GM19372 (cell line): Measurements from ENCODE around the gene SRCAP.

Experiments
- ATAC-seq: cut with Tn5 transposase; IDR thresholded peaks from one replicate; pipeline ENCODE4 v1.9.1; 2021; ENCODE audit warnings: mild to moderate bottlenecking, low read depth, moderate library complexity; ENCODE audit not compliant: unreplicated experiment

SRCAP gene

DNA sequence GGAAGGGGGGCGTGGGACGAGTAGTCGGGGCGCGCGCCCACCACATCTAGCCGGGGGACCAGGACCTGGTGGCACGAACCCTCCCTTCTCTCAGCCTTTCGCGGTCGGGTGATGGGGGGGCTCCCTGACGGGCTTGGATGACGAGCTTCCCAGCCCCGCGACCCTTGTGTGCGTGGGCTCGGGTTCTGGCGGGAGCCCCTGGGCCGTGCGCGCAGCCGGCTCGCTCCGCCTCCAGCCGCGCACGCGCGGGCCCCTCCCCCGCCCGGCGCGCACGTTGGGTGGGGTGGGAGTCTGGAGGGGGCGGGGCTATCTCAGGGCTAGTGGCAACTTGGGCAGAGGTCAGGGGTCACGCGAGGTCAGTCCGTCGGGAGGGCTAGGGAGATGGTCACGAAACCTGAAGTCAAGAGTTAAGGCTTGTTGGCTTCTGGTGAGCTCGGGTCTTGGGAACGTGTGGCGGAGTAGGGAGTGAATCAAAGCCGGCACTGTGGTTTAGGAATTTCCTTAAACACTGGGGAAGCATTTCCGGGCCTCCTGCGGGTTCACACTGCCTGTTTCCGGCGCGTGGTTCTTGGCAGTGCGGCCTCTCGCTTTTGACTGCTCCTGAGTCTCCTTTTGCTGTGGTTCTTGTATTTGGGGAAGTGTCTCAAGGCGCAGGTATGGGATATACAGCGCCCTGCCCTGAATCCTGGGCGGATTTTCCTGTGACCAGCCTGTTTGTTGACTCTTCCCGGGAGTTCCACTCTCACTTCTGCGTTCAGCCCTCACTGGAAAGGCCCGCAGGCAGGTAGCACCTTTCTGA is at the start of gene SRCAP:
Gene SRCAP, plus strand, starts transcription at position 356 of the 799 bp plus-strand sequence. CDS start 1,654 bp downstream, outside the sequence.
- peak; percentile 31 for ATAC-seq

DNA sequence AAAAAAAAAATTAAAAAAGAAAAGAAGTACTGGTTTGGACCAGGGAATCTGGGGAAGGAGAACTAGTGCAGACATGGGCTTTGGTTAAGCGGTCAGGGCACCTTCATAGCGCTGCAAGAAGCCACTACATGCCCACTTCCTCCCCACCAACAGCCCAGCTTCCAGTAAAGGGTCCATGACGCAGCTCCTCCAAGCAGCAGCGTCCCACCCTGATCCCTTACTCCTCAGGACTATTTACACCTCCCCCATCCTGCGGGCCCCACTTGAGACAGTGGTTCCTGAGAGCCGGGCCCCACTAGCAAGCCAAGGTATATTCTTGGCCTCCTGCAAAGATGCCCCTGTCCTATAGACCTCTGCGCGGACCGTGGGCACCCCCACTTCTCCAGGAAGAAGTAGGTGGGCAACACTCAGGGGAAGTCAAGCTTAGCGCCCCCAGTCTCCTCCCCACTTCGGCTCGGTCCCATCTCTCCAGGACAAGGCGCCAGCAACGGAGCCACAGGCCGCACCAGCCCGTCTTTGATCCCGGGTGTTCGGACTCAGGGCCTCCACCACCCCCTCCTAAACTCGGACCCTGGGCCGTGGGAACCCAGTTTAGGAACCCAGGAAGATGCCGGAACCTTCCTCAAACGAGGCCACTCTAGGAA is 49.1 kb upstream of the SRCAP start:
- ATAC-seq = no peak

DNA sequence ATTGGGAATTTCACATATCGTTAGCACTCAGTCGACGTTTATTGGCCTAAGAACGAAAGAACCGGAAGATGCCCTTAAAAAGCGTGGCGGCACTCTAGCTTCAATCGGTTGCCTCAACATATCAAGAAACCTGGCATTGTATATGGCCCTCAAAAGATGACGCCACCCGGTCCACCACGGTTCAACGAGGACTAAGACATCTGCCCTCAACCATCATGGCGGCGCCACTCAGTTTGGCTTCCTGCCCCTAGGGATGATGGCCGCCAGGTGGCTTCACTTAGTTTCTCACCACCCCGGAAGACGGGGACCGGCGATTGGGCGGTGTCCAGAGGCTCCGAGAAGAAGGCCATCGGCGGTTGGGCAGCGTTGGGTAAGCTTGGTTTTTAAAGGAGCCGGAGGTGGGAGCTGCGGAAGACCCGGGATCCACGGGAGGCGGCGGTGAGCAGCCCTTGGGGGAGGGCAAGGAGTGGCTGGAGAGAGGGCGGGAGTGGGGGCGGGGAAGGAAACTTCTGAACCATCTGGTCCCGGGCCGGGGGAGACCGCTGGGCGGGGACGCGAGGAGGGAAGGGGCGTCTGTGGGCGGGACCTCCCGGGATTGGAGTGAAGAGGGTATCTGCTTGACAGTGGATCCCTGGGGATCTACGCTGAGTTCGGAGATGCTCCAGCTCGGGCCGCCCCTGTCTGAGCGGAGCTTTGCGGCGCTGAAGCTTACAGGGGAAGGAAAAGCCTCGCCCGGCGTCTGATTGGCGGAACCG is 48.4 kb upstream of the SRCAP start, which contains the start of gene PRR14:
Gene PRR14, plus strand, starts transcription at position 592 of the 755 bp plus-strand sequence. CDS start 686 bp downstream, outside the sequence.
- peak; percentile 66 for ATAC-seq

- peak; percentile 56 for ATAC-seq
These were observed 47.6 kb upstream of the SRCAP start for GRCh38 chr16:30651124-30652004.

DNA sequence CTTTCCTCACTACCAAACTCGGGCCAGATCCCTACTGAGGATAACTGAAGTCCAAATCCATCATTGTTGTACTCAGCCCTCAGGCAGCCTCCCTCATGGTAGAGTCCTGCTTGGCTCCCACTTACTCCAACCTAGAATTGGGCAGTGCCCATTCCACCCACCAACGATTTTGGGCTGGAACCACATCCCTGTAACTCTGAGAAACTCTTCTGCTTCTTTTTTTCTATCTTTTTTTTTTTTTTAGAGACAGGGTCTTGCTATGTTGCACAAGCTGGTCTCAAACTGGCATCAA is 47.0 kb upstream of the SRCAP start:
- ATAC-seq = no peak

DNA sequence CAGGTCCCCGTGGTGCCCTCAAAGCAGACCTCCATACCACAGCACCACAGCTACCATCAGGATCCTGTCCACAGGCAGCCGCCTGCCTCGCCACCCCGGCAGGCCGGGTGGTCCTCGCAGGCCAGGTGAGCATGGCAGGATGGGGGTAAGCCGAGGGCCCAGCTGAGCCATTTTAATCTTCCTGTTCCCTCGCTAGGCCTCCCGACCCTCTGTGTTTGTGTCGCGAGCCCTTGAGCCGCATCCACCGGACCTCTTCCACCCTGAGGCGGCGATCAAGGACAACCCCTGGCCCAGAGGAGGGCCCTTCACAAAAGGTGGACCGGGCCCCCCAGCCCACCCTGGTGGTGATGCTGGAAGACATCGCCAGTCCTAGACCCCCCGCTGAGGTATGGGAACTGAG is 46.3 kb upstream of the SRCAP start:
- no peak for ATAC-seq

DNA sequence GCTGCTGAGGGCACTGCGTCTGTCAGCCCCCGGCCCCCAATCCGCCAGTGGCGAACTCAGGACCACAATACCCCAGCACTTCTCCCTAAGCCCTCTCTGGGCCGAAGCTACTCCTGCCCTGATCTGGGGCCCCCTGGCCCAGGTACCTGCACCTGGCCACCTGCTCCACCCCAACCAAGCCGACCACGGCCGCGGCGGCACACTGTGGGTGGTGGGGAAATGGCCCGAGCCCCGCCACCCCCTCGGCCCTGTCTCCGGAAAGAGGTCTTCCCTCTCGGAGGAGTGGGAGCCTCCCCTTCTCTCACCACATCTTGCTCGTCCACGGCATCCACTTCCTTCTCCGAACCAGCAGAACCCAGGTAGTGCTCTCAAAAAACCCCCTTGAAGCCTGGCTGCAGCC is 44.1 kb upstream of the SRCAP start:
- ATAC-seq = no peak

DNA sequence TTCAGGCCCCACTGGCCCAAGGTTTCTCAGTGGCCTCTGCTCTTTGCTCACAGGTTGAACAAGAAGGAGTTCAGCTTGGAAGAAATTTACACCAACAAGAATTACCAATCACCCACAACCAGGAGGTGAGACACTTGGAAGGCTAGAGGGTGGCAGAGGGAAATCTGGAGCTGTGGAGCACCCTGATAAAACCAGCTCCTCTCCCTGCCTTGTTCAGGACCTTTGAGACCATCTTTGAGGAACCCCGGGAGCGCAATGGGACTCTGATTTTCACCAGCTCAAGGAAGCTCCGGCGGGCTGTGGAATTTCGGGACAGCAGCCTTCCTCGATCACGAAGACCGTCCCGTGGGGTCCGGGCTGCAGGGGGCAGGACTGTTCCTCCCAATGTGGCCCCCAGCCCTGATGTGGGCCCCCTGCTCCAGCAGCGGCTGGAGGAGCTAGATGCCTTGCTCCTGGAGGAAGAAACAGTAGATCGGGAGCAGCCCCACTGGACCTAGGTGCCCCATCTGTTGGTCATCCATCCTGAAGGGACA is 43.1 kb upstream of the SRCAP start:
- no peak for ATAC-seq

GRCh38 chr16:30656388-30656787 is 42.6 kb upstream of the SRCAP start:
- no peak for ATAC-seq

DNA sequence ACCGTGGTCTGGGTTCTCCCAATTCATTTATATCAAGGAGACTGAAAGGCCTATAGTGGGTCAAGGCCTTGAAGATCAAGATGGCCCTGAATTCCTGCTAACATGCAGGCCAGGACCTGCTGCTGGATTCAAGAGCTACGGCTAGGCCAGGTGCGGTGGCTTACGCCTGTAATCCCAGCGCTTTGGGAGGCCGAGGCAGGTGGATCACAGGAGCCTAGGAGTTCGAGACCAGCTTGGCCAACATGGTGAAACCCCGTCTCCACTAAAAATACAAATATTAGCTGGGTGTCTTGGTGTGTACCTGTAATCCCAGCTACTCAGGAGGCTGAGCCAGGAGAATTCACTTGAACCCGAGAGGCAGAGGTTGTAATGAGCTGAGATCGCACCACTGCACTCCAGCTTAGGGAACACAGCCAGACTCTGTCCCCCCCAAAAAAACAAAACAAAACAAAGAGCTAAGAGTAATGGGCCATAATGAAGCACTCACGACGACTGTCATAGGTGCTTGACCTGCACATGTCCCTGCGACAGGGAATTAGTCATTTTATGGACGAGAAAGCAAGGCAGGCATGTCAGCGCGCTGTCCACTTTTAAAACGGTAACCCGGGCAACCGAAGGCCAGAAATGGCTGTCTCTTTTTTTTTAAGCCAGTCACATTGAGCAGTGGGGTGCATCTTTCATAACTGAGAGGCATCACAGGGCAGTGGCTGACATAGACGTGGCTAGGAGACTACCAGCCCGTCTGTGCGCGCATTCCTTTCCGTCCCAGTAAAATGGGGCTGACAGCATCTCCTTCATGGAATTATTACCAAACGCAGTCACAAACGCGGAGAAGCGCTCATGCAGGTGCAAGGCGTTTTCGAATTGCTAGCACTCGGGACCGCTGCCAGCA is 41.8 kb upstream of the SRCAP start:
- no peak for ATAC-seq

DNA sequence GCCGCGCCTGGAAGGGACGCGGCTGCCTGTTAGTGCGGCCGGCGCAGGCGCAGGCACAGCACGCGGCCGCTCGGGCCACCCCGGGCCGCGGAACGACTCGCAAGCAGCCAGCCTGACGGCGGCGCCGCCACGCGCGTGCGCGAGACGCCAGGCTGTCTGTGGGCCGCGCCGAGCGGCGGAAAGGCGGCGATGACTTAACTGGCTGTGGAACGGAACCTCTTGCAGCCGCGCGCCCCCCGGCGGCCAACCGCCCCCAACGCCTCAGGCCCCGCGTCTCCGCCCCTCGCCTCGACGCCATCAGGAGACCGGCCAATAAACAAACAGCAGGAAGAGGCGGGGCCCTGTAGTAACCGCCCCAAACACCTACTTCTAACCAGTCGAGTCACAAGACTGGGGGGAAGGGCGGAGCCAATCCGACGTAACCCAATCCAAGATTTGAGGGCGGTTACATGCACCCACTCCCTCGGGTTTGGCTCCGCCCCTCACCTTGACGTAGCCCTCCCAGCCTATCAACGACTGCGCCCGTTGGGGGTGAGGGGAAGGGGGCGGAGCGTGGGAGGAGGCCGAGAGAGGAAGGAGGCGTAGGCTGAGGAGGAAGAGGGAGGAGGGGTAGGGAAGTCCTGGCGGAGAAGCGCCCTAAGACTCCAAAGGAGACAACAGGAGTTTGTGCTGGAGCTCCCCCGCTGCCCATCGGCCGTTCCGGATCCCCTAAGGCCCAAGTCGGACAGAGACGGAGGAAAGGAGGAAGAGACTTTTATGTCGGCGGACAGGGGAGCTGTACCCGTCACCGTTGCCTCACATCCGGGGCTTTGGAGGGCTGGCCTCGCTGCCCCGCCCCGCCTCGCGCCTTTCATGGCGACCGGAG is 40.9 kb upstream of the SRCAP start, which contains the start of gene FBRS:
Gene FBRS, plus strand, starts transcription at position 566 of the 865 bp plus-strand sequence. CDS start 1,088 bp downstream, outside the sequence.
- peak; percentile 68 for ATAC-seq

GRCh38 chr16:30658731-30659506 is 40.1 kb upstream of the SRCAP start:
- ATAC-seq = peak; percentile 44

DNA sequence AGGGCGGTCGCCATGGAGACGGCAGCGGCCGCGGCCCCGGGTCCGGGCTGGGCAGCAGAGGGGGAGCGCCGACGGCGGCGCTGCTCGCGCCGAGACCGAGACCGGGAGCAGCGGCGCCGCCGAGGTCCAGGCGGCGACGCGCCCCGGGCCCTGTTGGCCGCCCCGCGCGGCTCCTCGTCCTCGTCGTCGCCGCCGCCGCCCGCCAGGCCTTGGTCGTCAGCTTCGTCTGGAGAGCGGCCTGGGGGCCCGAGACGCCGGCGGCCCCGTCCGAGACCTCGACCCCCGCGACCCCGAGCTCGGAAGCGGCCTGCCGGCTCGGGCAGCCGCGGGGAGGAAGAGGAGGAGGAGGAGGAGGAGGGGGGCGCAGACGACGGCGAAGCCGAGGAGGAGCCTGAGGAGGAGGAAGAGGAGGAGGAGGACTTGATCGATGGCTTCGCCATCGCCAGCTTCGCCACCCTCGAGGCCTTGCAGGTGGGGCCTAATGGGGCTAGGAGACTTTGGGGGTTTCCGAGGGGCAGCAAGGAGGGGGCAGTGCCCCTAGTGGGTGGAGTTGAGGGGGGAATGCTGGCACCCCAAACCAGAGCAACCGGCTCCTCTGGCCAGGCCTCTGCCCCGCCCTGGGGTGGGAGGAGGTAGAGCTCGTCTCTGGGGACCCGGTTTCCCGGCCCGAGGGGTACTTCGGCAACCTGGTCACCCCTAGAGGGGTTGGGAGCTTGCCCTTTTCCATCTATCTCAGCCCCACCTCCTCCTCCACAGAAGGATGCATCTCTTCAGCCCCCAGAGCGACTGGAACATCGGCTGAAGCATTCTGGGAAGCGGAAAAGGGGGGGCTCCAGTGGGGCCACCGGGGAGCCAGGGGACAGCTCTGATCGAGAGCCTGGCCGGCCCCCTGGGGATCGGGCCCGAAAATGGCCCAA is 39.2 kb upstream of the SRCAP start:
- no peak for ATAC-seq

DNA sequence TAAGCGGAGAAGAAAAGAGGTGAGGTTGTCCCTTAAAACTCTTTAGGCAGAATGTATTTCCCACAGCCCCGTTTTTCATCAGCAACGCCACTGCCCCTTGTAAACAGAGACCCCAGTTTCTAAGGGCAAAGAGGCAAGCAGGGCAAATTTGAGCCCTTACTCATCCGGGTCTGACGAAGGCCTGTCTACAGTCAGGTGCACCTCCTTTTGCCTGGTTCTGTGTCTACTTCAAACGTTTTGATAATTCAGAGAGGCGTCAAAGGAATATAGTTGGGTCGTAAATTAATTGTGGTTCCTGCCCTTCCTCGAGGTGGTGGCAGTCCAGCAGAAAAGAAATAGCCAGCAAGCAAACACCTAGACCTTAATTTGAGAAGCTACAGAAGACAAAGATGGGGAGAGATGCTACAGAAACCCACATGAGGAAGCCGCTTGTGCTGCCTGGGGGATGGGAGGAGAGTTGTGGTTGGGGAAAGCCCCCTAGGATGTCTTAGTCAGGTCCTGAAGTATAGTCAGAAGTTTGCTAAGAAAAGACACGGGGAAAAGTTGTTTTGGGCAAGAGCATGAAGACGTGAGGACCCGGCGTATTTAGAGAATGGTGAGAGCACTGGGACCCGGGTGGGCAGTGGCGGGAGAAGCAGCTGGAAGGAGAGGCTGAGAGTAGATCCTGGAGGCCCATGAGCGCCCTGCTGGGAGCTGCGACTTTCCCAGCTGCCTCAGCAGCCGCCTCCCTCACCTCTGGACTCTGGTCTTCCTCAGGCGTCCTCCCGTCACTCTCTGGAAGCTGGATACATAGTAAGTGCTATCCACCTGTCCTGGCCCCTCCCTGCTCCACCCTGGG is 38.3 kb upstream of the SRCAP start:
- no peak for ATAC-seq

GRCh38 chr16:30662449-30662848 is 36.5 kb upstream of the SRCAP start:
- ATAC-seq = no peak
